ENCODE measurements around the gene MEX3A. TPM values are rescaled to one million over a fixed set of nuclear protein-coding genes. Genes with fewer than 3 reads are reported as not detected.

MEX3A gene
- polyA plus RNA-seq (1.1 to 2.0 TPM (median 1.5 TPM) in 3 replicates), polyA minus RNA-seq (1.1 to 4.3 TPM (median 1.7 TPM) in 3 replicates)
- polyA plus RNA-seq (2011; ENCODE audit: low read depth): 0.75 TPM
- 0.83 and 1.5 TPM in 2 replicates for polyA plus RNA-seq (2011; cell fraction: cytosol; rRNA removed)
- polyA plus RNA-seq (2011; cell fraction: nucleus; rRNA removed): 2.9 and 4.1 TPM in 2 replicates
- 1.1 and 2.1 TPM in 2 replicates for polyA plus RNA-seq (2012; ENCODE audit: low replicate concordance)
- polyA minus RNA-seq (2011; cell fraction: cytosol; rRNA and poly(A)+ RNA removed): 0.96 TPM
- polyA minus RNA-seq (2011; cell fraction: nucleus; rRNA and poly(A)+ RNA removed): 2.6 and 3.1 TPM in 2 replicates

- H3K9ac ChIP-seq (ENCODE audit: control insufficient read depth, extremely low read depth, insufficient read depth, low read length): peak within 1 kb of the TSS; percentile 58
- H3K4me2 ChIP-seq (ENCODE audit: control insufficient read depth, extremely low read depth, insufficient read depth, low read depth, low read length): peak within 1 kb of the TSS; percentile 83
- peak within 1 kb of the TSS; percentile 95 for H2AFZ ChIP-seq (ENCODE audit: control insufficient read depth, low read length)
- H3K9me3 ChIP-seq (ENCODE audit: control insufficient read depth, low read depth, low read length): no peaks in the 10 kb centered on the region
- no peak within 1 kb of the TSS for H3K27ac ChIP-seq (ENCODE audit: control insufficient read depth, insufficient read depth, low read length)
- TF ChIP-seq CTCF (optimal IDR thresholded peaks at IDR 0.05 in 1 of 3, IDR thresholded peaks at IDR 0.05 in 1 of 3, conservative IDR thresholded peaks at IDR 0.05 in 1 of 3; ENCODE audit: extremely low read depth in 1 of 3, insufficient read depth in 2 of 3, low read length in 3 of 3) (no peak), EZH2 (IDR thresholded peaks at IDR 0.05; ENCODE audit: low read length) (no peak)
- no peak for DNase-seq (ENCODE audit: low read depth, low spot score)
- dilution Hi-C loops (cut with MboI; ENCODE audit: extremely low pct_ligation_motif_present, low sequenced_read_pairs): no loop called here
- no peak for FAIRE-seq
- peaks cover 4% of the 10 kb centered on the region for H3K4me1 ChIP-seq (ENCODE audit: control insufficient read depth, extremely low read depth, insufficient read depth, low read length)
- no peaks in the 10 kb centered on the region for H3K79me2 ChIP-seq (ENCODE audit: control insufficient read depth, insufficient read depth, low read length)
- H3K27me3 ChIP-seq (ENCODE audit: control insufficient read depth, extremely low read depth, insufficient read depth, low read length): no peaks in the 10 kb centered on the region
- H3K4me3 ChIP-seq (ENCODE audit: control insufficient read depth in 2 of 3, extremely low read depth in 1 of 3, insufficient read depth in 2 of 3, low read depth in 1 of 3, low read length in 3 of 3): peak within 1 kb of the TSS; percentile 65 to 85 (median 84)
- H3K9me1 ChIP-seq (ENCODE audit: control insufficient read depth, extremely low read depth, insufficient read depth, low read length): no peaks in the 10 kb centered on the region
- no peaks in the 10 kb centered on the region for H3K36me3 ChIP-seq (ENCODE audit: control insufficient read depth in 2 of 2, extremely low read depth in 1 of 2, insufficient read depth in 2 of 2, low read length in 2 of 2)
- no peaks in the 10 kb centered on the region for H4K20me1 ChIP-seq (ENCODE audit: control insufficient read depth, extremely low read depth, insufficient read depth, low read length)
Measured at GRCh38 chr1:156082309-156083091, at the start of gene MEX3A. Gene MEX3A (minus strand): TSS chr1:156082465. CDS start chr1:156081998, 467 bp downstream.

- Histone ChIP-seq H3K4me2 (ENCODE audit: control insufficient read depth, extremely low read depth, insufficient read depth, low read depth, low read length) (peak overlapping the region; percentile 25), H3K27me3 (ENCODE audit: control insufficient read depth, extremely low read depth, insufficient read depth, low read length) (no peaks in the 10 kb centered on the region), H3K36me3 (ENCODE audit: control insufficient read depth in 2 of 2, extremely low read depth in 1 of 2, insufficient read depth in 2 of 2, low read length in 2 of 2) (peaks cover 34 to 47% of the 10 kb centered on the region in 2 experiments), H3K4me3 (ENCODE audit: control insufficient read depth in 2 of 3, extremely low read depth in 1 of 3, insufficient read depth in 2 of 3, low read depth in 1 of 3, low read length in 3 of 3) (no peak overlapping the region), H3K27ac (ENCODE audit: control insufficient read depth, insufficient read depth, low read length) (peak overlapping the region; percentile 97), H3K9ac (ENCODE audit: control insufficient read depth, extremely low read depth, insufficient read depth, low read length) (peak overlapping the region; percentile 80), H3K79me2 (ENCODE audit: control insufficient read depth, insufficient read depth, low read length) (peaks cover 67% of the 10 kb centered on the region), H2AFZ (ENCODE audit: control insufficient read depth, low read length) (no peak overlapping the region), H3K9me1 (ENCODE audit: control insufficient read depth, extremely low read depth, insufficient read depth, low read length) (no peaks in the 10 kb centered on the region), H3K9me3 (ENCODE audit: control insufficient read depth, low read depth, low read length) (no peaks in the 10 kb centered on the region), H4K20me1 (ENCODE audit: control insufficient read depth, extremely low read depth, insufficient read depth, low read length) (peaks cover 8% of the 10 kb centered on the region), H3K4me1 (ENCODE audit: control insufficient read depth, extremely low read depth, insufficient read depth, low read length) (peaks cover 51% of the 10 kb centered on the region)
- DNase-seq (ENCODE audit: low read depth, low spot score): no peak
- no peak for FAIRE-seq
- dilution Hi-C loops (cut with MboI; ENCODE audit: extremely low pct_ligation_motif_present, low sequenced_read_pairs): no loop called here
- TF ChIP-seq EZH2 (IDR thresholded peaks at IDR 0.05; ENCODE audit: low read length): no peak
- TF ChIP-seq CTCF (optimal IDR thresholded peaks at IDR 0.05 in 1 of 3, IDR thresholded peaks at IDR 0.05 in 1 of 3, conservative IDR thresholded peaks at IDR 0.05 in 1 of 3; ENCODE audit: extremely low read depth in 1 of 3, insufficient read depth in 2 of 3, low read length in 3 of 3): no peak
Measured at GRCh38 chr1:156130578-156130942, 48.3 kb upstream of the MEX3A start.

Measured in keratinocyte (primary cell).